A204.1 (cell line): ENCODE results near the gene DICER1.

ENCODE experiments used
- FAIRE-seq: peaks from 2 replicates; lab custom pipeline; 2012; peaks lifted over from hg19 to GRCh38; lab: Jason Lieb, UNC

DICER1 gene

DNA sequence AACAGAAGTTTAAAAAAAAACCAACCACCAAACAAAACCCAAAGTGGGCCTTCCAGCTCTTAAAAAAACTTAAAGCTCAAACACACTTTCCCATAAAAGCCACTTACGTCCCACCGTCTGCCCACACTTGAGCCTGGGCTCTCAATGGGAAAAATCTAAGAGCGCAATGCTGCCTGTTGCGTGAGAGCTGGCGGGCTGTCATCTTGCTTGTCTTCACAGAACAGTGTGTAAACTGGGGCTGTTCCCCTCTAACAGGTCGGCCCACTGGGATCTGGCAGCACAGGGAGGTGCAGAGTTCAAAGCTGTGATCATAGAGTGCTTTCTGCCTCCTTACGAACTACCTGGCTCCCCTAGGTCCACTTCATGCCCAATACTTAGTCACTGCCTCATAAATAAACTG lies 80.0 kb downstream of the DICER1 start:
- no peak for FAIRE-seq

DNA sequence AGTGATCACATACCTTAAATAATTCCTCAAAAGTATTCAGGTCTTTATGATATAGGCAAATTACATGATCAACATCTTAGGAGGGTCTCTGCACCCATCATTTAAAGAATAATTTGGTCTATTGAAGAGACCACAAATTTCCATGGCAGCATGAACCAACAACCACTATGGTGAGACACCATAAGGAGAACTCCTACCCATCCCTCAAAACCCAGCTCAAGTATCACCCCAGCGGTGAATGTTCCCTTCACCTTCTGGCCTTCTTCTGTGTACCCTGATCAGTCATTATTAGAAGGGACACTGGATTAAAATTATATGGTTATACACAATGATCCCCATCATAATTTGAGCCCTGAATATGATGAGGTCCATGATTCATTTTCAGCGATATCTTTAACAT lies 81.5 kb downstream of the DICER1 start:
- FAIRE-seq: no peak

DNA sequence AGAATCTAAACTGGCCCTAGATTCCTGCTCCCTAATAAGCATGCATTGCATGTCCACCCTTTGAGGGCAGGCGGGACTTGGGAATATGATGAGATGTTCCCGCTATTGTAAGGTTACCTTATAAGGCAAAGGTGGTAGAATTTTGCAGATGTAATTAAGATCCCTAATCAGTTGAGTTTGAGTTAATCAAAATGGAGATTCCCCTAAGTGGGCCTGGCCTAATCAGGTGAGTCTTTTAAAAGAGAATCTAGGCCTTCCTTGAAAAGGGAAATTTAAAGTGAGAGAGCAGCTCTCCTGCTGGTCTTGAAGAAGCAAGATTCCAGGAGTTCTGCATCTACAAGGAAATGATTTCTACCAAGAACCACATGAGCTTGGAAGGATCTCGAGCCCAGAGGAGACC lies 83.4 kb downstream of the DICER1 start:
- FAIRE-seq: no peak

GRCh38 chr14:95072310-95072905 lies 84.9 kb downstream of the DICER1 start:
- FAIRE-seq: no peak

DNA sequence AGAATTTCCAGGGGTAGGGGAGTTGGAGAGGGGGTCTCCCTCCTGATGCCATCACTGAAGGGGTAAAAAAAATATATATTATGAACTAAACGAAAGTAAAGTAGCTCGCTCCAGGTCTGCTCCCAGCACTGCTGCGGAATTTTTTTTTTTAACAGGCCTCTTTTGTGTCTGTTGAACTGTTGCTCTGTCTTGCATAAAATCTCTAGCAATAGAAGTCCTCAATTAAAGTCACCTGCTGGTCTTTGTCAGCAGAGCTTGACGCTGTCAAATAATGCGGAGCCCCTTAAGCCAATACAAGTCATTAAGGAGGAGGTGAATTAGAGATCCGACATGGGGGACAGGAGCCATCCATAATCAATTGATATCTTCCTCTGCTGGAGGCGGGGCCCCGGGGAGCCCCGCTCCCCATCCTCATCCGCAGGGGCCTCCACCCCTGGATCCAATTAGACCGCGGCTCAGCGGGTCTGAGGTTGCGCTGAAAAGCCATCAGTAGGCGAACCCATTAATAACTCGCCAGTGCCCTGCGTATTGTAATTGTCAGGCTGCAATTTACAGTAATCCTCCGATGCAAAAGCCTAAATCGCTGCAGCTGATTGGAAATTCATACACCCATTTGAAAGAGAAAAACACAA lies 85.6 kb downstream of the DICER1 start:
- FAIRE-seq: no peak

DNA sequence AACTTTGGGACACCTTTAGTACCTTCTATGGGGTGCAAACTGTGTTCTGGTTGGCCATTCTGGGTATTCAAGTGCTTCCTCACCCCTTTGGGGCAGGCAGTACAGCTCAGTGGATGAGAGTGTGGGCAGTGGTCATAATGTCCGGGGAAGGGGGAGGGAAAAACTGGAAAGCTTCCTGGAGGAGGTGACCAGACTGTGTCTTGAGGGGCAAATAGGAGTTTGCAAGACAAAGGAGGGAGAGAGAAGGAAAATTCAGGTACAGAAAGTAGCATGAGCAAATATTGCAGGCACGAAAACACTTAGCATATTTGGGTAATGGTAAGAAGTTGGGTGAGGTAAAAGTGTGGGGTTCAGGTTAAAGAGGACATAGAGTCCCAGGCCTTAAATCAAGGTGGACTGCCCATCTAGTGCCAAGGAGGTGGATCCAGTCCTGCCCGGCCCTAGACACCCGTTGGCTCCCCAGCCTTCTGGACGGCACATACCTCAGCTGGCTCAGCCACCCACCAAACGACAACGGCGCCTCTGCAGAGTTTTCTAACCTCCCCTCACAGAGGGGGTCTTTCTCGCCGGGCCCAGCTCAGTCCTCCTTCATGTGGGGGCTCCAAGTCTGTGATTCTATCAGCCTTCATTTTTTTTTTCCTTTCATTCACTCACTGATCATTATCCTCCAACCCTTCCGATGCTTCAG lies 86.4 kb downstream of the DICER1 start:
- FAIRE-seq: no peak

DNA sequence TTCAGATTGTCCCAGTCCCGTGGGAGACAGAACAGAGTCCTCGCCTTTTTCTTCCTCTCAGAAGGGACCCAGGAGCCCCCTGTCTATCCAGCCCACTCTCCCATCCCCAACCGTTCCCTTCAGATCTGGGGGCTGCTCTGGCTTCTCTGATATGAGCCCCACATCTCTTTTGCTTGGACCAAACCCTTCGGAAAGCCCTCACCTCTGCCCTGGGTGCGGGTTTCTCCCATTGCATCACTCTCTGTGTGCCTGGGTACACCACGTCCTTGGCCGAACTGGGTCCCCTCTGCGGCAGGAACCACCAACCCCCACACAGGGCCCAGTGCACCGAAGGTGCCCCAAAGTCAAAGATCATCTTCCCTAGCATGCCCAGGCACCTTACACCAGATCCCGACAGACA lies 87.8 kb downstream of the DICER1 start:
- FAIRE-seq: no peak

DNA sequence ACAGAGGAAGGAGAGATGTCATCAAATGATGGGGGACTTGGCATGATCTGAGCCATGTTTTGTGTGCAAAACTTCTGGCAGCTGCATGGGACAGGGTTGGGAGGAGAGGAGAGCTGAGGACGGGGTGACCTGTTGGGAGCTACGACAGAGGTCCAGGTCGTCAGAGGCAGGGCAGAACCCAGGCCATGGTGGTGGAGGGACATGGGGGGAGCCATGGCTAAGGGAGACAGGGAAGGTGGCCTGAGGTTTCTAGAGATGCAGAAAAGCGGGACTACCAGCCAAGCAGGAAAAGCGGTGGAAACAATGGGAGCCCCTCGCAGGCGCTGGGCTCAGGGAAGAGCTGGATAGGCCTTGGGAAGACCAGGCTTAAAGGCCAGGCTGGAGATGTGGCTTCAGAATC lies 88.3 kb downstream of the DICER1 start:
- no peak for FAIRE-seq

GRCh38 chr14:95068521-95068920 lies 88.8 kb downstream of the DICER1 start:
- no peak for FAIRE-seq

DNA sequence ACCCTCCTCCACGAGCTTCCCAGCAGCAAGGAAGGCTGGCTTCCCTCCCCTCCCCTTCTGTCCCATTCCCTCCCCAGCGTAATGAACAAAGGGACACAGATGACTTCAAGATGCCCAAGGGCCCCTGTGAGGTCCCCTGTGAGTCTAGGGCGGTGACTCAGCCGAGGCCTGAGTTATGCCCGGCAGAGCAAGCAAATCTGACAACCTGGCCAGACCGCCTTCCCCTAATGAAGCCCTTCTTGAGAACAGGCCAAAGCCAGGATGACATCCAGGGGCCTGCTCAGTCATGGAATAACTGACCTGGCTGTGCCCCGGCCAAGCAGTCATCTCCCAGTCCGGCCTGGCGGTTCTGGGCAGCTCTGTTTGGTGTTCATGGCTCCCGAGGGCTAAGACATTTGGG lies 89.2 kb downstream of the DICER1 start:
- FAIRE-seq: no peak

DNA sequence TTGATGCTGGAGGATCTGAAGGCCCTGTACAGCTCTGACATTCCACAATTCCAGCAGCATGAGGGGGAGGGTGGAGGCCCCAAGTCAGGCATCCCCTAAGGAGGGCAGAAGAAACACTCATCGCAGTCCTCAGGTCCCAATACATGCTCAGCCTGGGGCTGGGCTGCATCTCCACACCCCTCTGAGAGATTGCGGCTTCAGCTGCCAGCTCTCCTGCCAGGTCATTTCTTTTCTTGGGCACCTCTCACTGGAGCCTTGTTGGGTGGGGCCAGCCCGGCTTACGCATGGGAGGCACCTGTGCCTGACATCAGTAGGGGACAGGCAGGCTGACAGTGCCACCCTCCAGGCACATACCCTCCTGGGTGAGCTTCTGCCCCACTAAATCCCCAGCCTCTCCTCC lies 89.8 kb downstream of the DICER1 start:
- FAIRE-seq: no peak

DNA sequence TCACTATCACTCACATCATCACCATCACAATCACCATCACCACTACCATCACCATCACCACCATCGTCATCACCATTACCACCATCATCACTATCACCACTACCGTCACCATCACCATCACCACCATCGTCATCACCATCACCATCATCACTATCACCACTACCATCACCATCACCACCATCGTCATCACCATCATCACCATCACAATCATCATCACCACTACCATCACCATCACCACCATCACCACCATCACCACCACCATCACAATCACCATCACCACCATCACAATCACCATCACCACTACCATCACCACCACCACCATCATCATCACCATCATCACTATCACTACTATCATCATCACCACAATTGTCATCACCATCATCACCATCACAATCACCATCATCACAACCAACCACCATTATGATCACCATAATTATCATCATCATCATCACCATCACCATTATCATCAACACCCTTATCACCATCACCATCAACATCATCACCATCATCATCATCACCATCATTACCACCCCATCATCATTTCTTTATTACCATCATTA lies 90.8 kb downstream of the DICER1 start:
- no peak for FAIRE-seq

DNA sequence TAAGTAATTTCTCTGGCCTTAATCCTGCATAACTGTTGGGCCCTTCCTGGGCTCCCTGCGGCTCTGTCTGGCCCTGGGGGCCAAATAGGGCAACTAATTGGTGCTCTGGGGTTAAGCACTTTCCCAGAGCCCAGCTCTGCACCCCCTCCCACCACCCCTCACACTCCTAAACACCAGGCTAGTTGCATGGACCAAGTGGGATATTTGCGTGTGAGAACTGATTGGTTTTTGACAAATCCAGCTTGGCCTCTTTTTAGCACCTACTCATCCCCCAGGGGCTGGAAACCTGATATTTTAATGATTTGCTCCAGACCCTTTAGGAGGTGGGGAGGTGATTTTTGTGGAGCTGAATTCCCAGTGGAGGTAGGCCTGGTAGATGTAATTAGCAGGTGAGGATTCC lies 91.9 kb downstream of the DICER1 start:
- no peak for FAIRE-seq

GRCh38 chr14:95064734-95065133 lies 92.6 kb downstream of the DICER1 start:
- no peak for FAIRE-seq

DNA sequence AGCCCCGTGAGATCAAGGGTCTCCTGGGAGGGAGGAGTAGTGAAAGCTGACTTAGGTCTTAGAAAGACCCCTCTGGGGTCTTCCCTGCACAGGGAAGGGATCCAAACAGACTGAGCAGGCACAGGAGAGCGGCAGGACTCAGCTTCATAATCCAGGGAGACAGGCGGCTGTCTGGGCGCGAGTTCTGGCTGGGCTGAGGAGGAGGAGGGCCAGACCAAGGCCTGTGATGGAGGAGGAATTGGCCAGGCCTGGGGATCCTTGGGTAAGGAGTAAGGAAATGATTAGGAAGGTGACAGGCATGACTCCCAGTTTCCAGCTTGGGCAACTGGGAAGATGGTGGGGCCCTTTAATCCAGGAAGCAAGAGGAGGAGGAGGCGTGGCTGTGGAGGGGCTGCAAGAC lies 93.1 kb downstream of the DICER1 start:
- FAIRE-seq: no peak

DNA sequence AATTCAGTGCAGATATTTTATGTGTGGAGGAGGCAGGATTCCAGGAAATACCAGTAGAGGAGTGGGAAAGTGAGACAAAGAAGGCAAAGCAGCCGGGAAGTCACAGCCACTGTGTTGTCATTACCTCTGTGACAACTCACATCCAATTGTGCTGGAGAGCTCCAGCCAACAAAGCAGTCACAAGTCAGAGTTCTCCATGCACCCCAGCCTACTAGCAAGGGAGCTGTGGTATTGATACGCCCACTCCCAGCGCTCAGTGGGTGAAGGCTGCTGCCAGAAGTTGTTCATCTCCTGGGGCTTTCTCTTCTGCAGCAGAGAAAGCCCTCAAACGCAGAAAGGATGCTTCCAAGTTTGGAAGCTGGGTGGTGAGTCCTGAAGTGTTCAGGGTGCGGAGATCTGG lies 93.9 kb downstream of the DICER1 start:
- no peak for FAIRE-seq

GRCh38 chr14:95062946-95063345 lies 94.4 kb downstream of the DICER1 start:
- no peak for FAIRE-seq

- no peak for FAIRE-seq
These were observed 95.1 kb downstream of the DICER1 start for GRCh38 chr14:95062220-95062619.

DNA sequence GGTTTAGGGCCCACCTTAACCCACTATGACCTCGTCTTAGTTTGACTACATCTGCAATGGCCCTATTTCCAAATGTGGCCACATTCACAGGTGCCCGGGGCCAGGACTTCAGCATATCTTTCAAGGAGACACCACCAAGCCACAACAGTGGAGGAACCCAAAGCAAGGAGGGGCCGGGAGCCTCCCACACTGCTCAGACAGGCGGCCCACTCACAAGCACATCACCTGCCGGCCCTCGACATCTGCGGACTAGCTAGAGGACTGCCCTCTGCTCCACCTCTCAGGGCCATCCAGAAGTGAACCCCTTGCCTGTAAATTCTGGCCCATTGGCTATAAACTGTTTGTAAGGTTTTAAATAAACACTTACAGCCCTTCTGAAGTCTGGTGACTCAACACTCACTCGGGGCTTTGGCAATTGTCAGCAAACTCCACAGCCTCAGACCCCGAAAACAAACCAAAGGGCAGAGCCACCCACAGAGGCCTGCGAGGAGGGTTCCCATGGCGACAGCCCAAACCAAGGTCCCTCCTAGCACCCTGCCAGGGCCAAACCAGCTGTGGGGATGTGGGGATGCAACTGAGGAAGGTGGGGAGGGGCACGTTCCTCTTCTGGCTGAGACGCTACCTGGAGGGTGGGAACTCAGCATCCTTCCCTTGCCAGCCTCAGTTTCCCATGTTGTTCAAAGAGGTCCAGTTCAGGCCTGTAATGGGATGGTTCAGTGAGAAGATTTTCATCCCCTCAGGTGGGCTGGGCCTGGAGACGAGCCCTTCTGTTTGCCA lies 95.8 kb downstream of the DICER1 start:
- FAIRE-seq: no peak

DNA sequence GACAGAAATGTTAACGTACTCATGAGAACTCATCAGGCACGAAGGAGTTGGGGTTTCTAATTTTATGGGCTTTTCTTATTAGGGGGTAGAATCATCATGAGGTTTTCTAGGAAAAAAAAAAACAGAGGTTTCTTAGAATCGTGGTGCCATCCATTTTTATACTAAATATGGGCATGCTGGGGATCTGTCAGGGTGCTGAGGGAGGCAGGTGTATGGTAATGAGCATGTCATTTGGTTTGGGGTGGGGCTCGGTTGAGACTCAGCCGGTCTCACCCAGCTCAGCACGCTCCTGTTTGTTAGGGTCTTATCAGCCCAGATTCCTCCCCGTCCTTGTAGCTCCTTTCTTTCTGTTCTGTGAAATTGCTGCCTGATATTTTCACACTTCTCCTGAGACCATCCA lies 98.2 kb downstream of the DICER1 start:
- FAIRE-seq: no peak

- no peak for FAIRE-seq
These were observed 98.8 kb downstream of the DICER1 start for GRCh38 chr14:95058491-95058890.

DNA sequence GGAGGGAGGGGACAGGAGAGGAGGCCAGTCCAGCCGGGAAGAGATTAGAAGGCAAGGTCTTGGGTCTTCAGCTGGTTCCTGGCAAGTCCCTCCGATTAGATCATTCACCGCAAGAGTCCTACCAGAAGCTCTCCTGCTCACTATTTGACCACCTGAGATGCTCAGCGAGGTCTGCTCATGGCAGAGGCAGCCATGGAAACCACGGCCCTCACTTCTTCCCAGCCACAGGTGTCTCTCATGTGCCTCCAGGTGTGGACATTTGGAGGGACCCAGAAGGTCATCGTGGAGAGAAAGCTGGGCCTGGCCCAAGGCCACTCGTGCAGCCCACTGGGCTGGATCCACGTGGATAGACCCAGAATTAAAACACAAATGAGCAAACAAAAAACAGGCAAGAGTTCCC lies 99.5 kb downstream of the DICER1 start:
- no peak for FAIRE-seq

- FAIRE-seq: no peak
These were observed 100.2 kb downstream of the DICER1 start for GRCh38 chr14:95057147-95057546.
